OCI-LY3 (cell line): ENCODE results near the gene KIDINS220.

Experiments used
- EZH2phosphoT487 ChIP-seq: fragments of 200-600 bp; shearing (Covaris generic); IDR thresholded peaks from 2 replicates; pipeline ENCODE4 v1.6.1; 2018; ENCODE audit warnings: antibody characterized with exemption, mixed run types, low read depth
- TF ChIP-seq, protein P1 (sequence below): fragments of 200-600, 300-600 bp; sonication (generic); IDR thresholded peaks from 2 replicates; pipeline ENCODE4 v1.5.1; 2014; ENCODE audit warnings: antibody characterized with exemption, low read length, low read depth

DNA sequence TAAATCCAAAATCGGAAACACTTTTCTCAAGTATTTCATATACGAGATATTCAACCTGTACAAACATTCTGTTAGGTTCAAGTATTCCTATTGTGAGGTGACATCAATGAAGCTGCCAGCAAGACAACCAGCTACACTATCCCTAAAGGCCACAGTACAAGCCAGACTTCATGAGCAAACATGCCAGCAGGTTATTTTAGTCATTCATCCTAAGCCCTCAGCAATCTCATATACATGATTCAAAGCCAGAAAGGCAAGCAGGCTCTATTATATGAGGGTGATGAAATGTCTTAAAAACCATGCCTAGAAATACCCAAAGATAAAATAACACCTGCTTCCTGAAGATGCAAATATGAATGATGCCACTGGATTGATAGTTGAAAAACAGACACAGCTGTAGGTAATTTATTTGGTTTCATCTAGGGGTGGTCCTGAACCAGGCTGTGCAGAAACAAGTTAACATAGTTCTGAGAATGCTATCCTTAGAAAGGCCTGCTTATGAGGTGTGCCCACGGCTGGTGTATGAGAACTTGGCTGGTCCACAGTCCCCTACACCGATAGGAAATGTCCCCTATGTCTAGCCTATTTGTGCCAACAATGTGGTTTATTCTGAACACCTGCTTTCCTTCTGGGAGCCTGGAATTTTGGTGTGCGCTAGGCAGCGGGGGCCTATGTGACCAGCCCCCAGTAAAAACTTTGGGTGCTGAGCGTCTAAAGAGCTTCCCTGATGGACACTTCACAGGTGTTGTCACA, 48.2 kb upstream of the KIDINS220 start:
- TF ChIP-seq, protein P1, sequence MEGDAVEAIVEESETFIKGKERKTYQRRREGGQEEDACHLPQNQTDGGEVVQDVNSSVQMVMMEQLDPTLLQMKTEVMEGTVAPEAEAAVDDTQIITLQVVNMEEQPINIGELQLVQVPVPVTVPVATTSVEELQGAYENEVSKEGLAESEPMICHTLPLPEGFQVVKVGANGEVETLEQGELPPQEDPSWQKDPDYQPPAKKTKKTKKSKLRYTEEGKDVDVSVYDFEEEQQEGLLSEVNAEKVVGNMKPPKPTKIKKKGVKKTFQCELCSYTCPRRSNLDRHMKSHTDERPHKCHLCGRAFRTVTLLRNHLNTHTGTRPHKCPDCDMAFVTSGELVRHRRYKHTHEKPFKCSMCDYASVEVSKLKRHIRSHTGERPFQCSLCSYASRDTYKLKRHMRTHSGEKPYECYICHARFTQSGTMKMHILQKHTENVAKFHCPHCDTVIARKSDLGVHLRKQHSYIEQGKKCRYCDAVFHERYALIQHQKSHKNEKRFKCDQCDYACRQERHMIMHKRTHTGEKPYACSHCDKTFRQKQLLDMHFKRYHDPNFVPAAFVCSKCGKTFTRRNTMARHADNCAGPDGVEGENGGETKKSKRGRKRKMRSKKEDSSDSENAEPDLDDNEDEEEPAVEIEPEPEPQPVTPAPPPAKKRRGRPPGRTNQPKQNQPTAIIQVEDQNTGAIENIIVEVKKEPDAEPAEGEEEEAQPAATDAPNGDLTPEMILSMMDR = no peak
- TF ChIP-seq EZH2phosphoT487 = no peak
